Ishikawa (cell line): ENCODE measurements around the gene RECQL5.

Experiments used
- CEBPB ChIP-seq: IDR thresholded peaks from 2 replicates; pipeline ENCODE4 v1.6.1; 2012
- CREB1 ChIP-seq: IDR thresholded peaks from 2 replicates; pipeline ENCODE4 v1.6.1; 2012; ENCODE audit warnings: low read depth
- EGR1 ChIP-seq: IDR thresholded peaks from 2 replicates; pipeline ENCODE4 v1.6.1; 2012
- EP300 ChIP-seq: IDR thresholded peaks from 2 replicates; pipeline ENCODE4 v1.6.1; 2012; ENCODE audit warnings: borderline replicate concordance
- FOXM1 ChIP-seq: IDR thresholded peaks from 2 replicates; pipeline ENCODE4 v1.6.1; 2012; ENCODE audit warnings: low read depth, borderline replicate concordance
- MAX ChIP-seq: IDR thresholded peaks from 2 replicates; pipeline ENCODE4 v1.6.1; 2012
- NFIC ChIP-seq: IDR thresholded peaks from 2 replicates; pipeline ENCODE4 v1.6.1; 2012
- RAD21 ChIP-seq: IDR thresholded peaks from 2 replicates; pipeline ENCODE4 v1.6.1; 2012; ENCODE audit warnings: low read depth
- TAF1 ChIP-seq: IDR thresholded peaks from 2 replicates; pipeline ENCODE4 v1.6.1; 2012; ENCODE audit warnings: low read depth, mild to moderate bottlenecking
- TCF12 ChIP-seq: IDR thresholded peaks from 2 replicates; pipeline ENCODE4 v1.6.1; 2012; ENCODE audit warnings: low read depth
- TEAD4 ChIP-seq: IDR thresholded peaks from 2 replicates; pipeline ENCODE4 v1.6.1; 2012
- USF1 ChIP-seq: IDR thresholded peaks from 2 replicates; pipeline ENCODE4 v1.6.1; 2012
- YY1 ChIP-seq: IDR thresholded peaks from 2 replicates; pipeline ENCODE4 v1.6.1; 2012; ENCODE audit warnings: low read depth
- ZBTB7A ChIP-seq: IDR thresholded peaks from 2 replicates; pipeline ENCODE4 v1.6.1; 2012; ENCODE audit warnings: low read depth
- TF ChIP-seq, protein P1 (sequence below): IDR thresholded peaks from 2 replicates; pipeline ENCODE4 v1.6.1; 2012; ENCODE audit warnings: low read depth, mild to moderate bottlenecking

RECQL5 gene

GRCh38 chr17:75654176-75654575 is 12.8 kb downstream of the RECQL5 start:
- TF ChIP-seq TCF12 = no peak
- TF ChIP-seq TEAD4 = no peak
- no peak for TF ChIP-seq NFIC
- peak; percentile 48 for TF ChIP-seq RAD21
- no peak for TF ChIP-seq FOXM1
- TF ChIP-seq, protein P1, sequence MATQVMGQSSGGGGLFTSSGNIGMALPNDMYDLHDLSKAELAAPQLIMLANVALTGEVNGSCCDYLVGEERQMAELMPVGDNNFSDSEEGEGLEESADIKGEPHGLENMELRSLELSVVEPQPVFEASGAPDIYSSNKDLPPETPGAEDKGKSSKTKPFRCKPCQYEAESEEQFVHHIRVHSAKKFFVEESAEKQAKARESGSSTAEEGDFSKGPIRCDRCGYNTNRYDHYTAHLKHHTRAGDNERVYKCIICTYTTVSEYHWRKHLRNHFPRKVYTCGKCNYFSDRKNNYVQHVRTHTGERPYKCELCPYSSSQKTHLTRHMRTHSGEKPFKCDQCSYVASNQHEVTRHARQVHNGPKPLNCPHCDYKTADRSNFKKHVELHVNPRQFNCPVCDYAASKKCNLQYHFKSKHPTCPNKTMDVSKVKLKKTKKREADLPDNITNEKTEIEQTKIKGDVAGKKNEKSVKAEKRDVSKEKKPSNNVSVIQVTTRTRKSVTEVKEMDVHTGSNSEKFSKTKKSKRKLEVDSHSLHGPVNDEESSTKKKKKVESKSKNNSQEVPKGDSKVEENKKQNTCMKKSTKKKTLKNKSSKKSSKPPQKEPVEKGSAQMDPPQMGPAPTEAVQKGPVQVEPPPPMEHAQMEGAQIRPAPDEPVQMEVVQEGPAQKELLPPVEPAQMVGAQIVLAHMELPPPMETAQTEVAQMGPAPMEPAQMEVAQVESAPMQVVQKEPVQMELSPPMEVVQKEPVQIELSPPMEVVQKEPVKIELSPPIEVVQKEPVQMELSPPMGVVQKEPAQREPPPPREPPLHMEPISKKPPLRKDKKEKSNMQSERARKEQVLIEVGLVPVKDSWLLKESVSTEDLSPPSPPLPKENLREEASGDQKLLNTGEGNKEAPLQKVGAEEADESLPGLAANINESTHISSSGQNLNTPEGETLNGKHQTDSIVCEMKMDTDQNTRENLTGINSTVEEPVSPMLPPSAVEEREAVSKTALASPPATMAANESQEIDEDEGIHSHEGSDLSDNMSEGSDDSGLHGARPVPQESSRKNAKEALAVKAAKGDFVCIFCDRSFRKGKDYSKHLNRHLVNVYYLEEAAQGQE = no peak

DNA sequence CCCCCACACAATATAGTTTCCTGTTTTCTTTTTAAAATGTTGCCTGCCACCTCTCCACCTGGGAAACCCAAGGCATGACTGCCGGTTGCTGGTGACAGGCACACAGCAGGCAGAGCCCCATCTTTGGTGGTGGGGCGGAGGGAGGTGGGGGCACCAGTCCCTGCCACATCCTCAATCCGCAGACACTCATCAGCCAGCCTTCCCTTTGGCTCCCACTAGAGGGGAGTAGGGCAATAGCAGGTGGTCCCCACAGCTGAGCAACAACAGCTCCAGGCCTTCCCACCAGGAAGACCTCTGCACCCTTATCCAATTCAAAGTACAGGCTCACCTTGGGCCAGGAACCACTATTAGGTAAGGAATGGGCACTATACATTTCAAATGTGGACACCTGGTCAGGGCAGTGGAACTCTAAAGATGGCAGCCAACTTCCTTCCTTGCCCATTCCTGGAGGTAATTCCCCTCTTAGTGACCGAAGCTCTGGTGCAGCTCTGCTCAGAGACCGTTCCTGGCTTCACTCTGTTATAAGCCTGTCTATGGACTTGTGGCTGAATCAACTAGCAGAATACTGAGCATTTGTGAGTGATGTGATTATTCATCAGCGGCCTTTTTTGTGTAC is 13.9 kb downstream of the RECQL5 start:
- TF ChIP-seq, protein P1 = no peak
- TF ChIP-seq RAD21 = peak; percentile 88

GRCh38 chr17:75652341-75652740 is 14.6 kb downstream of the RECQL5 start:
- no peak for TF ChIP-seq USF1

GRCh38 chr17:75650874-75651273 is 16.1 kb downstream of the RECQL5 start:
- no peak for TF ChIP-seq NFIC
- TF ChIP-seq ZBTB7A = no peak
- TF ChIP-seq YY1 = no peak
- TF ChIP-seq FOXM1 = no peak
- TF ChIP-seq TEAD4 = no peak
- TF ChIP-seq EGR1 = no peak
- no peak for TF ChIP-seq USF1
- TF ChIP-seq CREB1 = no peak
- TF ChIP-seq CEBPB = no peak
- no peak for TF ChIP-seq RAD21
- TF ChIP-seq TAF1 = no peak
- TF ChIP-seq, protein P1 = no peak
- no peak for TF ChIP-seq MAX
- no peak for TF ChIP-seq TCF12
- no peak for TF ChIP-seq EP300

DNA sequence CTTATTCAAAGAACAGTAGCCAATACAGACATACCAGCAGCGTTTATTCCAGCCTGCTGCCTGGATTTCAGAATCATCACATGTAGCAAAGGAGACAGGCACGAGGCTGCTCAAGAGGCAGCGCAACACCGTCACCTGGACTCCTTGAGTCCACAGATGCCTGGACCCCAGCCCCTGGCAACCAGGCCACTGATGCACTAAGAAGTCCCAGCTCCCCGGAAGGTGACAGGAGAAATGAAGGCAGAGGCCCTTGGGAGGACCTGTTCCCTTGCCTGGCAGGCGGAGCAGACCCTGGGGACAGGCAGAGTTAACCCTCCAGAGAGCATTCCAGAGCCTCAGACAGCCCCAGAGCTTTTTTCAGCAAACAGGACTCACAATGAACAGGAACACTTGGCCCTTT is 17.3 kb downstream of the RECQL5 start:
- TF ChIP-seq CEBPB (no peak), TAF1 (no peak), EGR1 (no peak), USF1 (no peak), TCF12 (no peak)

GRCh38 chr17:75647921-75648320 is 19.0 kb downstream of the RECQL5 start:
- TF ChIP-seq RAD21 (no peak), EGR1 (no peak), MAX (no peak)
